SU-DHL-6 (cell line): Measurements from ENCODE around the gene TMEM164.

Source experiments
- CTCF ChIP-seq: fragments of 200-600 bp; sonication (generic); IDR thresholded peaks from one replicate; pipeline ENCODE4 v1.5.1; 2017; ENCODE audit warnings: antibody characterized with exemption, mild to moderate bottlenecking, low read length, moderate library complexity; ENCODE audit not compliant: insufficient read depth, poor library complexity, severe bottlenecking
- EZH2phosphoT487 ChIP-seq: fragments of 200-600 bp; sonication (generic), shearing (Covaris generic); conservative IDR thresholded peaks from 2 replicates; pipeline ENCODE4 v1.6.1; 2018; ENCODE audit warnings: mild to moderate bottlenecking, antibody characterized with exemption, low read length, moderate library complexity, mixed read lengths

- TF ChIP-seq CTCF (no peak), EZH2phosphoT487 (no peak)
Observed at GRCh38 chrX:110055616-110056015, 52.7 kb downstream of the TMEM164 start.
